Cardiac muscle cell (in vitro differentiated cells and primary cell): ENCODE data around the gene PANK4. TPM values are rescaled to one million over a fixed set of nuclear protein-coding genes. Genes with fewer than 3 reads are reported as not detected.
"Not testable (repeated sequence)": the region's sequence is repeated elsewhere in the genome, so short reads cannot be mapped to it uniquely, and the experiment has no call there.

Experiments
- DNase-seq, 2 donors: peaks; one replicate each; pipeline versions ENCODE4 v3.0.0 to v3.0.0-alpha.2; 2010 to 2017; ENCODE audit warnings: low read depth in 1 of 2, low spot score in 1 of 2
- H3K27ac ChIP-seq: fragments of 200-600 bp; sonication (generic); 2 replicates; pipeline ENCODE4 v1.5.1; 2016
- H3K27me3 ChIP-seq: fragments of 200-600 bp; sonication (generic); 2 replicates; pipeline ENCODE4 v1.6.0; 2016; ENCODE audit warnings: control low read depth
- H3K36me3 ChIP-seq: fragments of 200-600 bp; sonication (generic); 2 replicates; pipeline ENCODE4 v1.5.1; 2016; ENCODE audit warnings: control low read depth
- H3K4me1 ChIP-seq: fragments of 200-600 bp; sonication (generic); 2 replicates; pipeline ENCODE4 v1.8.1; 2017; ENCODE audit warnings: low read depth, mild to moderate bottlenecking, mixed run types
- H3K4me3 ChIP-seq: fragments of 200-600 bp; sonication (generic); 2 replicates; pipeline ENCODE4 v1.5.1; 2016; ENCODE audit warnings: mild to moderate bottlenecking
- H3K9me3 ChIP-seq: fragments of 200-600 bp; sonication (generic); 2 replicates; pipeline ENCODE4 v1.5.1; 2017; ENCODE audit warnings: low read depth, mild to moderate bottlenecking, control low read depth
- polyA plus RNA-seq: library from polyadenylated mRNA; unstranded; fragments of >200 nt; fragmentation: Nextera tagmentation; extraction: Ambion mirVana; gene quantifications from 2 replicates; pipeline ENCODE4 v1.2.1, GENCODE V29; 2016
- total RNA-seq: library from RNA; depleted of rRNA; stranded (reverse); fragments of >200 nt; gene quantifications from 2 replicates; pipeline ENCODE4 v1.2.3, GENCODE V29; 2016
- TF ChIP-seq, protein P1 (sequence below): IDR thresholded peaks from 2 replicates; pipeline ENCODE4 v1.5.1; 2012; ENCODE audit warnings: low read depth, mild to moderate bottlenecking, low read length

PANK4 gene
- total and polyA plus RNA-seq, 2 experiments from 2014 or later, result 44.5 to 63.2 TPM

DNA sequence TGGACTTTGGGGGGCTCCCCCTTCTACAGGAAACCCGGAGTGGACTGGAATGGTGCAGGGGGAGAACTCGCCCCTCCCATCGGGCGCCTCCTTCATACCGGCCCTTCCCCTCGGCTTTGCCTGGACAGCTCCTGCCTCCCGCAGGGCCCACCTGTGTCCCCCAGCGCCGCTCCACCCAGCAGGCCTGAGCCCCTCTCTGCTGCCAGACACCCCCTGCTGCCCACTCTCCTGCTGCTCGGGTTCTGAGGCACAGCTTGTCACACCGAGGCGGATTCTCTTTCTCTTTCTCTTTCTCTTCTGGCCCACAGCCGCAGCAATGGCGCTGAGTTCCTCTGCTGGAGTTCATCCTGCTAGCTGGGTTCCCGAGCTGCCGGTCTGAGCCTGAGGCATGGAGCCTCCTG, 29.9 kb upstream of the PANK4 start, which contains the start of gene TNFRSF14:
Gene TNFRSF14, plus strand, starts transcription at position 95 of the 401 bp plus-strand sequence. Its CDS starts 294 bp downstream, at position 389.
- Histone ChIP-seq H3K9me3 (no peaks in the 10 kb centered on the region), H3K27me3 (no peaks in the 10 kb centered on the region), H3K27ac (no peak within 1 kb of the TSS), H3K36me3 (no peaks in the 10 kb centered on the region), H3K4me1 (peaks cover 10% of the 10 kb centered on the region), H3K4me3 (no peak within 1 kb of the TSS)
- peak; percentile 13 to 51 for DNase-seq
- TF ChIP-seq, protein P1, sequence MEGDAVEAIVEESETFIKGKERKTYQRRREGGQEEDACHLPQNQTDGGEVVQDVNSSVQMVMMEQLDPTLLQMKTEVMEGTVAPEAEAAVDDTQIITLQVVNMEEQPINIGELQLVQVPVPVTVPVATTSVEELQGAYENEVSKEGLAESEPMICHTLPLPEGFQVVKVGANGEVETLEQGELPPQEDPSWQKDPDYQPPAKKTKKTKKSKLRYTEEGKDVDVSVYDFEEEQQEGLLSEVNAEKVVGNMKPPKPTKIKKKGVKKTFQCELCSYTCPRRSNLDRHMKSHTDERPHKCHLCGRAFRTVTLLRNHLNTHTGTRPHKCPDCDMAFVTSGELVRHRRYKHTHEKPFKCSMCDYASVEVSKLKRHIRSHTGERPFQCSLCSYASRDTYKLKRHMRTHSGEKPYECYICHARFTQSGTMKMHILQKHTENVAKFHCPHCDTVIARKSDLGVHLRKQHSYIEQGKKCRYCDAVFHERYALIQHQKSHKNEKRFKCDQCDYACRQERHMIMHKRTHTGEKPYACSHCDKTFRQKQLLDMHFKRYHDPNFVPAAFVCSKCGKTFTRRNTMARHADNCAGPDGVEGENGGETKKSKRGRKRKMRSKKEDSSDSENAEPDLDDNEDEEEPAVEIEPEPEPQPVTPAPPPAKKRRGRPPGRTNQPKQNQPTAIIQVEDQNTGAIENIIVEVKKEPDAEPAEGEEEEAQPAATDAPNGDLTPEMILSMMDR, result peak; percentile 8

DNA sequence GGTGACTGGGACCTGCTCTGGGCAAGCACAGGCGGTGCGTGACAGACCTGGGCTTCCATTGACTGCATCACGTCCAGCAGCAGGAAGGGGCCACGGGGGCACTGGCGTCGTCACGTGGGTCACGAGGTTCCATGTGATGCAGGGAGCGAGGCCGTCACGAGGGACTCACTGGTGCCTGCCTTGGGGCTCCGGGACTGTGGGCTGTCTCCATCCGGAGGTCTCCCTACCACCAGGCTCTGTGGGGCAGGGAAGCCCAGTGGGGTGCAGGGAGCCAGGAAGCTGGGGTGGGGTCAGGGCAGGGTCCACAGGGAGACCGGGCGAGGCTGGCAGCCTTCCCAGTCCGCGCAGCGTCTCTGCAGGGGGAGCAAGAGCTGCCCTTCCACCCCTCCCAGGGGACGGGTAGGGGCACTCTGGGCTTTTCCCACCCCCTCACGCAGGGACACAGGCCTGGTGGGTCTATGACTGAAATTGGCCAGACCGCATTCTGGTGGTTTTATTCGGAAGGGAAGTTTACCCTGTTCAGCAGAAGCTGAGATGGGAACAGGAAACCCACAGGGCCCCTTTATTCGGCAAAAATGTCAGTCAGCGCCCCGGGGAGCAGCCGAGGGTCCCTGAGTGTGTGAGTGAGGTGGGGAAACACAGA, 29.4 kb upstream of the PANK4 start:
- peak in 1 of 2 donors; percentile 20 for DNase-seq
- TF ChIP-seq, protein P1, result no peak
- Histone ChIP-seq H3K36me3 (no peaks in the 10 kb centered on the region), H3K27ac (no peak overlapping the region), H3K4me1 (peaks cover 10% of the 10 kb centered on the region), H3K27me3 (no peaks in the 10 kb centered on the region), H3K4me3 (no peak overlapping the region), H3K9me3 (no peaks in the 10 kb centered on the region)

DNA sequence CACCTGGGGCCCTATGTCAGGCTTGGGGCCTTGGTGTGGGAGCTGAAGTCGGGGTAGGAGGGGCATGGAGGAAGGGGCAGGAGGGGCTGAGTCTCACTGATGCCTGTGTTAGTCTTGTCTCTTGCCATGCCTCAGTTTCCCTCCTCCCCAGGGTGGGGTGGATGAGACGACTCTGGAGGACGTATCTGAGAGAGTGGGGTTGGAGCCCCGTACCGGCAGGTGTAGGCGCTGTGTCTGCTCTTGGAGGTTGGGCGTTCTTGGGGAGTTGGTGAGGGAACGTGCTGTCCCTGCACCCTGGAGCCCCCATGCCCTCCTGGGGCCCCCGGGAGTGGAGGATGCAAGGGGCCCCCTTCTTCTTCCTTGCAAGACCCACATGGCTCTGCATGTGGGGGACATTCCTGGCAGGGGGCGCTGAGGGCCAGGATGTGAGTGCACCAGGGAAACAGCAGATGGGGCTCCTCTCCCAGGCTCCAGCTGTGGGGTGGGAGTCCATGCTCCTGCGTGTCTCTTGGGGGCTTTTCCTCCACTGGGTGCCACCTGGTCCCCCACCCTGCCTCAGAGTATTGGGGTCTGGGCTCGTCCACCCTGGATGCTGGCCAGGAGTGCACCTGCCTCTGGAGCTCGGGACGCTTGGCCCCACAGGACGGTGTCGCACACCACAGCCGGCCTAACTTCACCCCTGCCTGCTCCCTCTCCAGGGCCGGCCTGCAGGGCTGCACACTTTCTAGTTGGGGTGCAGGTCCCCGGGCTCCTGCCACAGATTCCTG, 28.4 kb upstream of the PANK4 start:
- Histone ChIP-seq H3K36me3 (no peaks in the 10 kb centered on the region), H3K4me3 (no peak overlapping the region), H3K27ac (no peak overlapping the region), H3K4me1 (peaks cover 10% of the 10 kb centered on the region), H3K9me3 (no peaks in the 10 kb centered on the region), H3K27me3 (no peaks in the 10 kb centered on the region)
- TF ChIP-seq, protein P1, result peak; percentile 42
- peak; percentile 29 to 40 for DNase-seq

DNA sequence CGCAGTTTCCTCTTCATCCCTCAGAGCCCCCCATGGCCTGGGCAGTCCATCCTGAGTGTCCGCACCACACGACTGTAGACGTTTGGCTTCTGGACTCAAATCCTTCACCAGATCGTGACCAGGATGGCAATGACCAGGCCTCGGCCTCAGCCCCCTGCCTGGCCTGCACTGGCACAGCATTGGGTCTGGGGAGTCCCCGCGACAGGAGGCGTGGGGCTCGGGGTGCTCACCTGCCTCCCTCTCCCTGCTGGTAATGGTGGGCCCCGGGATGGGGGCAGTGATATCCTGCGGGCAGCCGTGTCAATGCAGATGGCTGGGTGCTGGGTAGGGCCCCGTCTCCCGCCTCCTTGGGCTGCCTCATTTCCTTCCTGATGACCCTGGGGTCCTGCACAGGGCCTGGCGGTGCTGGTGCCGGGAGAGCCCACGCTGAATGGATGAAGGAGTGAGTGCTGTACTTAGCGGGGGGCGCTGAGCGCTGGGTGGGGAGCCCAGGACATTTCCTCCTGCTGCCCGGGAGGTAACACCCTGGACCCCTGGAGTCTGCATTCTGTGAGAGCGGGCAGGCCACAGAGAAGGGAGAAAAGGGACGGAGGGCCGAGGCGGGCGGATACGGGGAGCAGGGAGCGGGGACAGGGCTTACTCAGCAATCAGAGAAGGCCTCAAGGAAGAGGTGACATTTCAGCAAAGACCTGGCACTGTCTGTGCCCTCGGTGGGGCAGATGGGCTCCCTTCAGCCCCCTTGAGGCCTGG, 27.6 kb upstream of the PANK4 start:
- H3K36me3 ChIP-seq, result no peaks in the 10 kb centered on the region

DNA sequence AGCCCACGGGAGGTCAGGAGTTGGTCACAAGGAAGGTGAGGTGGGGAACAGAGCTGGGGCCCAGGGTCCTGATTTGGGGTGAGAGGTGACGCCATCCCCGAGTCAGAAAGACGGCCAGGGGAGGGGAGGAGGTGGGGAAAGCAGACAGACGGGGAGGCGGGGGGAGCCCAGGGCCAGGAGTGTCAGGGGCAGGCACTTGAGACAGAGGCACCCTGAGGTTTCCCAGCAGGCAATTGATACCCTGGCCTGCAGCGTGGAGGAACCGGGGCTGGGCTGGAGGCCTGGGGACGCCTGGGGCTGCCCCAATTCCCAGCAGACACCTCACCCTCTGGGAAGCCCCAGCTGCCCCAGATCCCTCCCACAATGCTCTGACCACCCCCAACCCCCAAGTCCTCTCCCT, 26.7 kb upstream of the PANK4 start:
- not testable (repeated sequence) for DNase-seq, H3K27me3 ChIP-seq, H3K27ac ChIP-seq, H3K4me1 ChIP-seq, H3K4me3 ChIP-seq, H3K9me3 ChIP-seq, H3K36me3 ChIP-seq

More for the DNA sequence above, 27.6 kb upstream of the PANK4 start:
- H3K4me3 ChIP-seq, result no peak overlapping the region
- TF ChIP-seq, protein P1, result no peak
- H3K27me3 ChIP-seq, result no peaks in the 10 kb centered on the region
- H3K27ac ChIP-seq, result no peak overlapping the region
- DNase-seq, result no peak
- no peaks in the 10 kb centered on the region for H3K9me3 ChIP-seq
- peaks cover 10% of the 10 kb centered on the region for H3K4me1 ChIP-seq
